Measurements from ENCODE around the gene GALNT17. TPM values are rescaled to one million over a fixed set of nuclear protein-coding genes. Genes with fewer than 3 reads are reported as not detected.

GALNT17 gene
- total and polyA plus RNA-seq, 2 experiments from 2014 or later = 11.1 to 65.6 TPM

DNA sequence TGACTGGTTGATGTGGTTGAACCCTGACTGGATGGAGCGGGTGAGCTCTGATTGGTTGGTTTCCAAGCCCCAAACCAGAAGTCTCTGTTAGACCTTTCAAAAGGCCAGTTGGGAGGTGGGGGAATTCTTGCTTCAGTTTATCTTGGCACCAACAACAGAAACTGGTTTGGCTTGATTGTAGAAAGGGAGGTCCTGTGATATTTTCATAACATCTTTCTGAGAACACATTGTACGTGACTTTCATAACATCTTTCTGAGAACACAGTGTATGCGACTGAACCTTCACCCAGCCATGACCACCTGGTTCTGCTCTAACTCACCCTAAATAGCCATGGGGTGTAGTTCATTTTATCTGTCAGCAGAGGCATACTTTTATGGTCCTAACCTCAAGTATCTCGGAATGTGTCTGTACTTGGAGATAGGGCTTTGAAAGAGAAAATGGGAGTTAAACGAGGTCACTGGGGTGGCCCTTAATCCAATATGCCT lies 88.3 kb downstream of the GALNT17 start:
- Histone ChIP-seq H3K4me1 (ENCODE audit: insufficient read depth) (peaks cover 5% of the 10 kb centered on the region; the same call in 1 of the 2 replicates), H3K9me2 (ENCODE audit: insufficient read depth) (no peaks in the 10 kb centered on the region), H2AFZ (no peak overlapping the region), H3K4me3 (no peak overlapping the region), H3K4me2 (no peak overlapping the region), H3K27me3 (ENCODE audit: insufficient read depth) (no peaks in the 10 kb centered on the region), H3K36me3 (ENCODE audit: insufficient read depth) (no peaks in the 10 kb centered on the region), H3F3A (replicated peaks; ENCODE audit: low read depth) (no peaks in the 10 kb centered on the region), H3K27ac (ENCODE audit: low read depth) (no peak overlapping the region), H4K20me1 (replicated peaks; ENCODE audit: insufficient read depth) (peaks cover 6% of the 10 kb centered on the region), H3K79me2 (replicated peaks; ENCODE audit: insufficient read depth) (peaks cover 99% of the 10 kb centered on the region)
- H3K9me3 Mint-ChIP-seq = peaks cover 24% of the 10 kb centered on the region
- peaks cover 48% of the 10 kb centered on the region for H3K36me3 Mint-ChIP-seq (ENCODE audit: low read depth)
- H3K4me1 Mint-ChIP-seq = peaks cover 3% of the 10 kb centered on the region; the same call in 1 of the 3 replicates
- DNase-seq (ENCODE audit: low spot score) (no peak), ATAC-seq (no peak)
- TF ChIP-seq CTCF (conservative IDR thresholded peaks at IDR 0.05; ENCODE audit: low read depth in 2 of 2) (peak in 1 of 2 experiments; percentile 30; a peak in 2 of 4 replicates), ZNF114 (CRISPR knock-in tag; IDR thresholded peaks at IDR 0.05) (no peak)
- TF ChIP-seq, protein P1, sequence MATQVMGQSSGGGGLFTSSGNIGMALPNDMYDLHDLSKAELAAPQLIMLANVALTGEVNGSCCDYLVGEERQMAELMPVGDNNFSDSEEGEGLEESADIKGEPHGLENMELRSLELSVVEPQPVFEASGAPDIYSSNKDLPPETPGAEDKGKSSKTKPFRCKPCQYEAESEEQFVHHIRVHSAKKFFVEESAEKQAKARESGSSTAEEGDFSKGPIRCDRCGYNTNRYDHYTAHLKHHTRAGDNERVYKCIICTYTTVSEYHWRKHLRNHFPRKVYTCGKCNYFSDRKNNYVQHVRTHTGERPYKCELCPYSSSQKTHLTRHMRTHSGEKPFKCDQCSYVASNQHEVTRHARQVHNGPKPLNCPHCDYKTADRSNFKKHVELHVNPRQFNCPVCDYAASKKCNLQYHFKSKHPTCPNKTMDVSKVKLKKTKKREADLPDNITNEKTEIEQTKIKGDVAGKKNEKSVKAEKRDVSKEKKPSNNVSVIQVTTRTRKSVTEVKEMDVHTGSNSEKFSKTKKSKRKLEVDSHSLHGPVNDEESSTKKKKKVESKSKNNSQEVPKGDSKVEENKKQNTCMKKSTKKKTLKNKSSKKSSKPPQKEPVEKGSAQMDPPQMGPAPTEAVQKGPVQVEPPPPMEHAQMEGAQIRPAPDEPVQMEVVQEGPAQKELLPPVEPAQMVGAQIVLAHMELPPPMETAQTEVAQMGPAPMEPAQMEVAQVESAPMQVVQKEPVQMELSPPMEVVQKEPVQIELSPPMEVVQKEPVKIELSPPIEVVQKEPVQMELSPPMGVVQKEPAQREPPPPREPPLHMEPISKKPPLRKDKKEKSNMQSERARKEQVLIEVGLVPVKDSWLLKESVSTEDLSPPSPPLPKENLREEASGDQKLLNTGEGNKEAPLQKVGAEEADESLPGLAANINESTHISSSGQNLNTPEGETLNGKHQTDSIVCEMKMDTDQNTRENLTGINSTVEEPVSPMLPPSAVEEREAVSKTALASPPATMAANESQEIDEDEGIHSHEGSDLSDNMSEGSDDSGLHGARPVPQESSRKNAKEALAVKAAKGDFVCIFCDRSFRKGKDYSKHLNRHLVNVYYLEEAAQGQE (IDR thresholded peaks at IDR 0.05; ENCODE audit: unreplicated experiment) = no peak
- peaks cover 6% of the 10 kb centered on the region for H3K27me3 Mint-ChIP-seq (ENCODE audit: insufficient read depth, low read depth, poor library complexity)
- no peak overlapping the region for H3K27ac Mint-ChIP-seq
- no peak overlapping the region for H3K4me3 Mint-ChIP-seq

DNA sequence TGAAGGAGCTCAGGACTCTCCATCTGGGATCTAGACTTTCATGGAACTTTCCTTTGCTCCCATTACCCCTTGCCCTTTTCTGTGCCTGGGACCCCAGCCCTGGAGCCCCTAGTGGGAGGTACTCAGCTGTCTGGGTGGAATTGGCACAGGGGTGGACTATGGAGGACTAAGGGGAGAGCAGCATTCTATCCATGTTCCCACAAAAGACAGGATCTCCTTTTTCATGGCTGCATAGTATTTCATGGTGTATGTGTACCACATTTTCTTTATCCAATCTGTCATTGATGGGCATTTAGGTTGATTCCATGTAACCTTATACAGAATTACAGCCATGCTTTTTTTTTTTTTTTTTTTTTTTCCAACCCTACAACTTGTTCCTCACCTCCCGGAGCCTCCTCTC lies 89.1 kb downstream of the GALNT17 start:
- DNase-seq (ENCODE audit: low spot score) (no peak), ATAC-seq (no peak)
- H3K36me3 ChIP-seq (ENCODE audit: insufficient read depth) = no peaks in the 10 kb centered on the region
- peaks cover 5% of the 10 kb centered on the region; the same call in 1 of the 2 replicates for H3K4me1 ChIP-seq (ENCODE audit: insufficient read depth)
- H4K20me1 ChIP-seq (replicated peaks; ENCODE audit: insufficient read depth) = peaks cover 3% of the 10 kb centered on the region
- H3K4me3 Mint-ChIP-seq = no peak overlapping the region
- peaks cover 99% of the 10 kb centered on the region for H3K79me2 ChIP-seq (replicated peaks; ENCODE audit: insufficient read depth)
- H3K9me3 Mint-ChIP-seq = peaks cover 24% of the 10 kb centered on the region
- no peak overlapping the region for H3K27ac Mint-ChIP-seq
- no peak overlapping the region for H3K4me2 ChIP-seq
- H3K4me1 Mint-ChIP-seq = no peaks in the 10 kb centered on the region
- H3K4me3 ChIP-seq = no peak overlapping the region
- H3K27me3 ChIP-seq (ENCODE audit: insufficient read depth) = no peaks in the 10 kb centered on the region
- H3K36me3 Mint-ChIP-seq (ENCODE audit: low read depth) = peaks cover 48% of the 10 kb centered on the region
- H2AFZ ChIP-seq = no peak overlapping the region
- no peak overlapping the region for H3K27ac ChIP-seq (ENCODE audit: low read depth)
- H3K27me3 Mint-ChIP-seq (ENCODE audit: insufficient read depth, low read depth, poor library complexity) = peaks cover 6% of the 10 kb centered on the region
- no peaks in the 10 kb centered on the region for H3F3A ChIP-seq (replicated peaks; ENCODE audit: low read depth)
- no peaks in the 10 kb centered on the region for H3K9me2 ChIP-seq (ENCODE audit: insufficient read depth)
- TF ChIP-seq, protein P1 (IDR thresholded peaks at IDR 0.05; ENCODE audit: unreplicated experiment) = no peak
- no peak for TF ChIP-seq ETS1 (IDR thresholded peaks at IDR 0.05)
- no peak for TF ChIP-seq JUNB (IDR thresholded peaks at IDR 0.05; ENCODE audit: unreplicated experiment)

Data from GM23338 (cell line).